ENCODE measurements around the gene RAD51B. TPM values are rescaled to one million over a fixed set of nuclear protein-coding genes. Genes with fewer than 3 reads are reported as not detected.

Gene RAD51B
- total and polyA plus RNA-seq, 9 of the 15 experiments (the other 6 are each of a cell fraction or from before 2014, with no cell fraction given): 8.5 to 17.3 (median 11.3) TPM

- intact Hi-C loops (cut with micrococcal nuclease) (no loop called here), in situ Hi-C loops (cut with MboI) (no loop called here)
- DNase-seq (ENCODE audit: extremely low read depth in 1 of 4, low spot score in 3 of 4): no peak
- Histone ChIP-seq H3K36me3 (ENCODE audit: control insufficient read depth, insufficient read depth, low read length) (no peaks in the 10 kb centered on the region), H3K27me3 (ENCODE audit: control insufficient read depth in 2 of 2, insufficient read depth in 2 of 2, low read length in 2 of 2) (no peaks in the 10 kb centered on the region), H3K27ac (ENCODE audit: extremely low read depth, low read depth, low read length) (no peak overlapping the region), H3K9ac (ENCODE audit: insufficient read depth in 1 of 2, low read depth in 2 of 2, low read length in 2 of 2) (no peak overlapping the region), H4K20me1 (replicated peaks; ENCODE audit: control insufficient read depth, insufficient read depth, low read length) (no peaks in the 10 kb centered on the region), H3K4me1 (replicated peaks in 1 of 2; ENCODE audit: control insufficient read depth in 2 of 2, insufficient read depth in 2 of 2, low read length in 2 of 2) (no peaks in the 10 kb centered on the region), H3K4me2 (ENCODE audit: insufficient read depth, low read length) (no peak overlapping the region), H3K9me3 (replicated peaks; ENCODE audit: control insufficient read depth, insufficient read depth, low read depth, low read length) (no peaks in the 10 kb centered on the region), H3K79me2 (ENCODE audit: control insufficient read depth, insufficient read depth, low read length) (no peaks in the 10 kb centered on the region), H3K9me1 (ENCODE audit: control insufficient read depth, insufficient read depth, low read length) (no peaks in the 10 kb centered on the region), H3K4me3 (no peak overlapping the region), H2AFZ (ENCODE audit: low read depth, low read length) (no peak overlapping the region)
- ChIA-PET POLR2A (no interaction called here), CTCF (ENCODE audit: low intra/inter-chr PET ratio) (no interaction called here)
- ATAC-seq: no peak
- no peak for TF ChIP-seq SUPT5H (IDR thresholded peaks at IDR 0.05)
- TF ChIP-seq DACH1 (IDR thresholded peaks at IDR 0.05; ENCODE audit: partially characterized antibody): no peak
- TF ChIP-seq CBX5 (IDR thresholded peaks at IDR 0.05; ENCODE audit: borderline replicate concordance, low read depth): no peak
- TF ChIP-seq ASH1L (IDR thresholded peaks at IDR 0.05; ENCODE audit: borderline replicate concordance, low read depth, partially characterized antibody): no peak
- no peak for TF ChIP-seq RFX1 (IDR thresholded peaks at IDR 0.05)
- no peak for TF ChIP-seq GATA2 (CRISPR knock-in tag; IDR thresholded peaks at IDR 0.05)
- TF ChIP-seq ZFPM2 (CRISPR knock-in tag; IDR thresholded peaks at IDR 0.05): no peak
- no peak for TF ChIP-seq ZBTB49 (CRISPR knock-in tag; IDR thresholded peaks at IDR 0.05; ENCODE audit: borderline replicate concordance)
- TF ChIP-seq NFE2 (IDR thresholded peaks at IDR 0.05; ENCODE audit: low read depth): no peak
- TF ChIP-seq ATF1 (CRISPR knock-in tag; IDR thresholded peaks at IDR 0.05): no peak
- no peak for TF ChIP-seq ATF1 (tag; IDR thresholded peaks at IDR 0.05)
- TF ChIP-seq, protein P1, sequence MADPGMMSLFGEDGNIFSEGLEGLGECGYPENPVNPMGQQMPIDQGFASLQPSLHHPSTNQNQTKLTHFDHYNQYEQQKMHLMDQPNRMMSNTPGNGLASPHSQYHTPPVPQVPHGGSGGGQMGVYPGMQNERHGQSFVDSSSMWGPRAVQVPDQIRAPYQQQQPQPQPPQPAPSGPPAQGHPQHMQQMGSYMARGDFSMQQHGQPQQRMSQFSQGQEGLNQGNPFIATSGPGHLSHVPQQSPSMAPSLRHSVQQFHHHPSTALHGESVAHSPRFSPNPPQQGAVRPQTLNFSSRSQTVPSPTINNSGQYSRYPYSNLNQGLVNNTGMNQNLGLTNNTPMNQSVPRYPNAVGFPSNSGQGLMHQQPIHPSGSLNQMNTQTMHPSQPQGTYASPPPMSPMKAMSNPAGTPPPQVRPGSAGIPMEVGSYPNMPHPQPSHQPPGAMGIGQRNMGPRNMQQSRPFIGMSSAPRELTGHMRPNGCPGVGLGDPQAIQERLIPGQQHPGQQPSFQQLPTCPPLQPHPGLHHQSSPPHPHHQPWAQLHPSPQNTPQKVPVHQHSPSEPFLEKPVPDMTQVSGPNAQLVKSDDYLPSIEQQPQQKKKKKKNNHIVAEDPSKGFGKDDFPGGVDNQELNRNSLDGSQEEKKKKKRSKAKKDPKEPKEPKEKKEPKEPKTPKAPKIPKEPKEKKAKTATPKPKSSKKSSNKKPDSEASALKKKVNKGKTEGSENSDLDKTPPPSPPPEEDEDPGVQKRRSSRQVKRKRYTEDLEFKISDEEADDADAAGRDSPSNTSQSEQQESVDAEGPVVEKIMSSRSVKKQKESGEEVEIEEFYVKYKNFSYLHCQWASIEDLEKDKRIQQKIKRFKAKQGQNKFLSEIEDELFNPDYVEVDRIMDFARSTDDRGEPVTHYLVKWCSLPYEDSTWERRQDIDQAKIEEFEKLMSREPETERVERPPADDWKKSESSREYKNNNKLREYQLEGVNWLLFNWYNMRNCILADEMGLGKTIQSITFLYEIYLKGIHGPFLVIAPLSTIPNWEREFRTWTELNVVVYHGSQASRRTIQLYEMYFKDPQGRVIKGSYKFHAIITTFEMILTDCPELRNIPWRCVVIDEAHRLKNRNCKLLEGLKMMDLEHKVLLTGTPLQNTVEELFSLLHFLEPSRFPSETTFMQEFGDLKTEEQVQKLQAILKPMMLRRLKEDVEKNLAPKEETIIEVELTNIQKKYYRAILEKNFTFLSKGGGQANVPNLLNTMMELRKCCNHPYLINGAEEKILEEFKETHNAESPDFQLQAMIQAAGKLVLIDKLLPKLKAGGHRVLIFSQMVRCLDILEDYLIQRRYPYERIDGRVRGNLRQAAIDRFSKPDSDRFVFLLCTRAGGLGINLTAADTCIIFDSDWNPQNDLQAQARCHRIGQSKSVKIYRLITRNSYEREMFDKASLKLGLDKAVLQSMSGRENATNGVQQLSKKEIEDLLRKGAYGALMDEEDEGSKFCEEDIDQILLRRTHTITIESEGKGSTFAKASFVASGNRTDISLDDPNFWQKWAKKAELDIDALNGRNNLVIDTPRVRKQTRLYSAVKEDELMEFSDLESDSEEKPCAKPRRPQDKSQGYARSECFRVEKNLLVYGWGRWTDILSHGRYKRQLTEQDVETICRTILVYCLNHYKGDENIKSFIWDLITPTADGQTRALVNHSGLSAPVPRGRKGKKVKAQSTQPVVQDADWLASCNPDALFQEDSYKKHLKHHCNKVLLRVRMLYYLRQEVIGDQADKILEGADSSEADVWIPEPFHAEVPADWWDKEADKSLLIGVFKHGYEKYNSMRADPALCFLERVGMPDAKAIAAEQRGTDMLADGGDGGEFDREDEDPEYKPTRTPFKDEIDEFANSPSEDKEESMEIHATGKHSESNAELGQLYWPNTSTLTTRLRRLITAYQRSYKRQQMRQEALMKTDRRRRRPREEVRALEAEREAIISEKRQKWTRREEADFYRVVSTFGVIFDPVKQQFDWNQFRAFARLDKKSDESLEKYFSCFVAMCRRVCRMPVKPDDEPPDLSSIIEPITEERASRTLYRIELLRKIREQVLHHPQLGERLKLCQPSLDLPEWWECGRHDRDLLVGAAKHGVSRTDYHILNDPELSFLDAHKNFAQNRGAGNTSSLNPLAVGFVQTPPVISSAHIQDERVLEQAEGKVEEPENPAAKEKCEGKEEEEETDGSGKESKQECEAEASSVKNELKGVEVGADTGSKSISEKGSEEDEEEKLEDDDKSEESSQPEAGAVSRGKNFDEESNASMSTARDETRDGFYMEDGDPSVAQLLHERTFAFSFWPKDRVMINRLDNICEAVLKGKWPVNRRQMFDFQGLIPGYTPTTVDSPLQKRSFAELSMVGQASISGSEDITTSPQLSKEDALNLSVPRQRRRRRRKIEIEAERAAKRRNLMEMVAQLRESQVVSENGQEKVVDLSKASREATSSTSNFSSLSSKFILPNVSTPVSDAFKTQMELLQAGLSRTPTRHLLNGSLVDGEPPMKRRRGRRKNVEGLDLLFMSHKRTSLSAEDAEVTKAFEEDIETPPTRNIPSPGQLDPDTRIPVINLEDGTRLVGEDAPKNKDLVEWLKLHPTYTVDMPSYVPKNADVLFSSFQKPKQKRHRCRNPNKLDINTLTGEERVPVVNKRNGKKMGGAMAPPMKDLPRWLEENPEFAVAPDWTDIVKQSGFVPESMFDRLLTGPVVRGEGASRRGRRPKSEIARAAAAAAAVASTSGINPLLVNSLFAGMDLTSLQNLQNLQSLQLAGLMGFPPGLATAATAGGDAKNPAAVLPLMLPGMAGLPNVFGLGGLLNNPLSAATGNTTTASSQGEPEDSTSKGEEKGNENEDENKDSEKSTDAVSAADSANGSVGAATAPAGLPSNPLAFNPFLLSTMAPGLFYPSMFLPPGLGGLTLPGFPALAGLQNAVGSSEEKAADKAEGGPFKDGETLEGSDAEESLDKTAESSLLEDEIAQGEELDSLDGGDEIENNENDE (IDR thresholded peaks at IDR 0.05; ENCODE audit: low read depth, low read length): no peak
- BruUV-seq (replicated peaks): no TSS peak
- 44% methylated on average over 6 of the region's 6 CpGs for WGBS (ENCODE audit: insufficient coverage, low coverage, missing lambda C conversion rate)
- FAIRE-seq: no peak
Measured at GRCh38 chr14:68047906-68048305, 228.3 kb downstream of the RAD51B start.

Data from K562 (cell line).